NB4 (cell line): ENCODE results near the gene ZNF644.

Experiments used
- POLR2A ChIP-seq: IDR thresholded peaks from 2 replicates; pipeline ENCODE4 v1.6.1; 2011; ENCODE audit warnings: mild to moderate bottlenecking; ENCODE audit not compliant: insufficient read length; ENCODE audit errors: extremely low read depth
- TF ChIP-seq, protein P1 (sequence below): IDR thresholded peaks from one replicate; pipeline ENCODE4 v1.5.1; 2012; ENCODE audit warnings: low read depth, low read length

DNA sequence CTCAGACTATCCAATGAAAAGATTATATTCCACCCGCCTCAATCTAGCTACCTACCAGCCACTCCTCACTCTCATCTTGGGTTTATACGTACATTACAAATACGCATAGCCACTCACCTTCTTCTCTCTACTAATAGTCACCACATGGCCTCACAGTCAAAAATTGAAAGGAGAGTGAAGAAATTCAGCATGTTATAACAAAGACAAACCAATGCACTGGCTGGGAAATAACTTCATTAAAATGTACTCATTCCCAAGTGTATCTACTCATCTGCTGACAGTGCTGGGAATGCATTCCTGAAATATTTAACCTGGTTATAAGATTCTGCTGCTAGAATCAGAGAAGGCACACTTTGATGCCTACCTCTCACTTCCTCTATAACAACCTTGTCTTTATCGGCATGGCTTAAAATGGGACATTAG lies 6.5 kb downstream of the ZNF644 start:
- TF ChIP-seq, protein P1, sequence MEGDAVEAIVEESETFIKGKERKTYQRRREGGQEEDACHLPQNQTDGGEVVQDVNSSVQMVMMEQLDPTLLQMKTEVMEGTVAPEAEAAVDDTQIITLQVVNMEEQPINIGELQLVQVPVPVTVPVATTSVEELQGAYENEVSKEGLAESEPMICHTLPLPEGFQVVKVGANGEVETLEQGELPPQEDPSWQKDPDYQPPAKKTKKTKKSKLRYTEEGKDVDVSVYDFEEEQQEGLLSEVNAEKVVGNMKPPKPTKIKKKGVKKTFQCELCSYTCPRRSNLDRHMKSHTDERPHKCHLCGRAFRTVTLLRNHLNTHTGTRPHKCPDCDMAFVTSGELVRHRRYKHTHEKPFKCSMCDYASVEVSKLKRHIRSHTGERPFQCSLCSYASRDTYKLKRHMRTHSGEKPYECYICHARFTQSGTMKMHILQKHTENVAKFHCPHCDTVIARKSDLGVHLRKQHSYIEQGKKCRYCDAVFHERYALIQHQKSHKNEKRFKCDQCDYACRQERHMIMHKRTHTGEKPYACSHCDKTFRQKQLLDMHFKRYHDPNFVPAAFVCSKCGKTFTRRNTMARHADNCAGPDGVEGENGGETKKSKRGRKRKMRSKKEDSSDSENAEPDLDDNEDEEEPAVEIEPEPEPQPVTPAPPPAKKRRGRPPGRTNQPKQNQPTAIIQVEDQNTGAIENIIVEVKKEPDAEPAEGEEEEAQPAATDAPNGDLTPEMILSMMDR = no peak
- no peak for TF ChIP-seq POLR2A
